ENCODE data around the gene ME3.

ME3 gene

DNA sequence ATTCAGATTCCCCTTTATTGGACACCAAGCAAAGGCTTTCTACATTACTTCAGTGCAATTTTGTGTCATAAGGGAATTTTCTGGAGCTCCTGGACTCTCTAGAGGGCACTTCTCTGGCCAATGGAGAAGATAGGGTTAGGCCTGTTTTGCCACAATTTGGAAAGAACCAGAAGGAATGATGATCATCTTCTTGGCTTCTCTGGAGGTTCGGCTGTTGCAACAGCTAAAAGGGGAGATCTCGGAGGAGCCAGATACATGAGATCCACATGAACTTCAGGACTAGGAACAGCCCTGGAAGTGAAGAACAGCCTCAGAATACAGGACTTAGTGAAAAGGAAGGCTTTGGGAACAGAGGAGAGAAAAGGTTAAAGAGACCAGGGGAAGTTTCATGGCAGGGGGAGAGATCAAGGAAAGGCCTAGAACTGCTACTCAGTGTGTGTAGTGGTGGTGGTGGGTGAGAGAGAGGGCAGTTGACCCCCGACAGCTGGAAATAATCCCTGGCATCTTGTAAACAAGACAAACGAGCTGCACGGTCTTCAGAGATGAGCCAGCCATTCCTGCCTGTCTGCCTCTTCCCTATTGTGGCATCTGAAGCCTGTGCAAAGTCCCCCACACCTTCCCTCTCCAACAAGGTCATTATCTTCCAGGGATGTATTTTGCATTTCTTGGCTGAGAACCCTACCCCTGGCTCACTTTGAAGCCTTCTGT lies 214.0 kb downstream of the ME3 start:
- TF ChIP-seq, protein P1, sequence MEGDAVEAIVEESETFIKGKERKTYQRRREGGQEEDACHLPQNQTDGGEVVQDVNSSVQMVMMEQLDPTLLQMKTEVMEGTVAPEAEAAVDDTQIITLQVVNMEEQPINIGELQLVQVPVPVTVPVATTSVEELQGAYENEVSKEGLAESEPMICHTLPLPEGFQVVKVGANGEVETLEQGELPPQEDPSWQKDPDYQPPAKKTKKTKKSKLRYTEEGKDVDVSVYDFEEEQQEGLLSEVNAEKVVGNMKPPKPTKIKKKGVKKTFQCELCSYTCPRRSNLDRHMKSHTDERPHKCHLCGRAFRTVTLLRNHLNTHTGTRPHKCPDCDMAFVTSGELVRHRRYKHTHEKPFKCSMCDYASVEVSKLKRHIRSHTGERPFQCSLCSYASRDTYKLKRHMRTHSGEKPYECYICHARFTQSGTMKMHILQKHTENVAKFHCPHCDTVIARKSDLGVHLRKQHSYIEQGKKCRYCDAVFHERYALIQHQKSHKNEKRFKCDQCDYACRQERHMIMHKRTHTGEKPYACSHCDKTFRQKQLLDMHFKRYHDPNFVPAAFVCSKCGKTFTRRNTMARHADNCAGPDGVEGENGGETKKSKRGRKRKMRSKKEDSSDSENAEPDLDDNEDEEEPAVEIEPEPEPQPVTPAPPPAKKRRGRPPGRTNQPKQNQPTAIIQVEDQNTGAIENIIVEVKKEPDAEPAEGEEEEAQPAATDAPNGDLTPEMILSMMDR (IDR thresholded peaks at IDR 0.05; ENCODE audit: low read depth, low read length) = no peak
- DNase-seq (ENCODE audit: extremely low read depth, low read depth) = no peak

- peak; percentile 49 for DNase-seq (ENCODE audit: extremely low read depth, low read depth)
- TF ChIP-seq, protein P1 (IDR thresholded peaks at IDR 0.05; ENCODE audit: low read depth, low read length) = peak; percentile 93
These were observed 216.1 kb downstream of the ME3 start for GRCh38 chr11:86456075-86456939.

DNA sequence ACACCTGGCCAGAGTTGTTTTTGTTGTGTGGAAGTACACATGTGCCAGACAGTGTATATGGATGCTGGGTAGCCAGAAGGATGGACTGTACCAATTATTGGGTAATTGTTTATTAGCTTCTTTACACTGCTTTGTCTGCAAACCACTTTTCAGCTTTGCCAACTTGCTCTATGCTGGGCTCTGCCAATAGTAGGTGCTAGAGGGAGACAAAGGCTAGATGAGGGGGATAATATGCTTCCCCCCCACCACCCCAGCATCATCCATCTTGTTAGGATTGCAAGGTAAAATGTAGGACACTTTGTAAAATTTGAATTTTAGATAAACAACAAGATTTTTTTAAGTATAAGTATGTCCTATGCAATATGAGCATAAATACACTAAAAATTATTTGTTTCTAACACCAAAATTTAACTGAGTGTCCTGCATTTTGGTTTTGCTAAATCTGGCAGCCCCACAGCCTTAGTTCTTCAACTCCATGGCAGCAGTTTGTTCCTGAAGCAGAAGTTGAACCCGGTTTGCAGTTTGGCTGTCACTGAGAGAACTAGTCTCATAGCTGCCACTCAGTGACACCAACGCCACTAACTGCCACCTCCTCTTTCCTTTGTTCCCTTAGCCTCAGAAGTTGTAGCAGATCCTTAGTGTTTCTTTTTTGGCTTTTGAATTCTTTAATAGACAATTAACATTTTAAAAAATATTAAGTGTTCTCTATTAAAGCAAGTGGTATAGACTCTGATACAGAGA lies 219.0 kb downstream of the ME3 start:
- DNase-seq (ENCODE audit: extremely low read depth, low read depth) = no peak
- TF ChIP-seq, protein P1 (IDR thresholded peaks at IDR 0.05; ENCODE audit: low read depth, low read length) = no peak

- no peak for DNase-seq (ENCODE audit: extremely low read depth, low read depth)
- TF ChIP-seq, protein P1 (IDR thresholded peaks at IDR 0.05; ENCODE audit: low read depth, low read length) = no peak
These were observed 222.3 kb downstream of the ME3 start for GRCh38 chr11:86449993-86450629.

DNA sequence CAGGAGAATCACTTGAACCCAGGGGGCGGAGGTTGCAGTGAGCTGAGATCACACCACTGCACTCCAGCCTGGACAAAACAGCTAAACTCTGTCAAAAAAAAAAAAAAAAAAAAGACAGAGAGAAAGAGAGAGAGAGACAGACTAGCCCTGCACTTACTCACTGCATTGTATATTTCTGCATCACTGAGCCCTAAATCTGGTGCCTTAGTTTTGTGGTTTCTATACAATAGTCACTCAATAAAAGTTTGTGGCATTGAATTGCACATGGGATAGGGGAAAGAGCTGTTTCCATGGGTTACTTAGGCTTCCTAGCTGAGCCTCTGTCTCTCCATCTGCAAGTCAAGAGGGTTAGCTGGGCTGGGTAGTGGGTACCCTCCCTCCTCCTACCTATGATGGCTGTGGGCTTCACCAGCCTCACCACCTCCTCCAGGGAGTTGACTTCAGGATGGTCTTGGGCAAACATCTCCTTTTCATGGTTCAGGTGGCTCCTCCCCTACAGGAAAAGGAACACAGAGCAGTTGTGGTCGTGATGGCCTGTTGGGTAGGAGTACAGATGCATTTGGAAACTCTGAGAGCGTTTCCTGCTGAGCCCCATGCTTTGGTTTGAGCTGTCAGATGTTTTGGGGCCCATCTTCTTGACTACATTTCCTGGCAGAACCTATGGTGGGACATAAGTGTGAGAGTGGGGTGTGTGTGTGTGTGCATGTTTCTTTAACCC lies 224.5 kb downstream of the ME3 start:
- DNase-seq (ENCODE audit: extremely low read depth, low read depth) = no peak
- TF ChIP-seq, protein P1 (IDR thresholded peaks at IDR 0.05; ENCODE audit: low read depth, low read length) = no peak

DNA sequence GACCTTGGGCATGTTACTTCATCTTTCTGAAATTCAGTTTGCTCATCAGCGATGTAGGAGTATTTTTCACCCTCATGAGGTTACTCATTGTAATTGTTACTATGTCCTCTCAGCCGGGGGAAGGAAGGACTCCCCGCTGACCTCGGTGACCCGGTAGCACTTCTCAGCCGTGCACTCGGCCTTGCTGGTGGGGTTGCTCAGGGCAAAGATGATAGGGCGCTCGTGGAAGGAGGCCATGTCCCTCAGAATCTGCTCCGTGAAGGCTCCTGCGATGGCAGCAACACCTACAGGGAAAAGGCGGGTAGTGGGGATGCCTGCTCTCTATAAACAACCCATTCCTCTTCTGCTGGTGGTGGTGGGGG lies 225.5 kb downstream of the ME3 start:
- TF ChIP-seq, protein P1 (IDR thresholded peaks at IDR 0.05; ENCODE audit: low read depth, low read length) = no peak
- no peak for DNase-seq (ENCODE audit: extremely low read depth, low read depth)
